Suppressor macrophage treated with lipopolysaccharide for 1 hour (primary cell): ENCODE data around the gene RGS3.
"Not testable (repeated sequence)": the region's sequence is repeated elsewhere in the genome, so short reads cannot be mapped to it uniquely, and the experiment has no call there.

Source experiments
- DNase-seq, 3 donors: peaks; one replicate each; pipeline ENCODE4 v3.0.0-alpha.2; 2020 to 2022

The RGS3 gene

GRCh38 chr9:113531919-113532808 lies 68.6 kb downstream of the RGS3 start:
- DNase-seq: no peak

GRCh38 chr9:113532809-113533190 lies 69.3 kb downstream of the RGS3 start:
- no peak for DNase-seq

- DNase-seq: no peak
Measured at GRCh38 chr9:113533335-113534225, 70.1 kb downstream of the RGS3 start.

GRCh38 chr9:113535756-113536155 lies 72.2 kb downstream of the RGS3 start:
- no peak for DNase-seq

- no peak for DNase-seq
Measured at GRCh38 chr9:113536166-113536482, 72.6 kb downstream of the RGS3 start.

- DNase-seq: no peak
Measured at GRCh38 chr9:113536483-113537228, 73.1 kb downstream of the RGS3 start.

GRCh38 chr9:113537229-113537810 lies 73.8 kb downstream of the RGS3 start:
- DNase-seq: no peak

GRCh38 chr9:113538131-113538530 lies 74.6 kb downstream of the RGS3 start:
- no peak for DNase-seq

- DNase-seq: no peak
Measured at GRCh38 chr9:113538701-113539430, 75.3 kb downstream of the RGS3 start.

GRCh38 chr9:113540466-113540865 lies 76.9 kb downstream of the RGS3 start:
- no peak for DNase-seq

- peak in 1 of 3 donors; percentile 27 for DNase-seq
Measured at GRCh38 chr9:113541019-113541900, 77.7 kb downstream of the RGS3 start.

GRCh38 chr9:113542006-113542405 lies 78.5 kb downstream of the RGS3 start:
- DNase-seq: peak in 2 of 3 donors; percentile 21 to 34

- DNase-seq: no peak
Measured at GRCh38 chr9:113542741-113543140, 79.2 kb downstream of the RGS3 start.

GRCh38 chr9:113543296-113543981 lies 79.9 kb downstream of the RGS3 start:
- no peak for DNase-seq

- no peak for DNase-seq
Measured at GRCh38 chr9:113543982-113544303, 80.4 kb downstream of the RGS3 start.

- DNase-seq: no peak
Measured at GRCh38 chr9:113545068-113545467, 81.5 kb downstream of the RGS3 start.

GRCh38 chr9:113546566-113546965 lies 83.0 kb downstream of the RGS3 start:
- DNase-seq: no peak

GRCh38 chr9:113547501-113547900 lies 84.0 kb downstream of the RGS3 start:
- no peak for DNase-seq

- DNase-seq: peak; percentile 29 to 57 (median 40)
Measured at GRCh38 chr9:113548221-113549041, 84.9 kb downstream of the RGS3 start.

- DNase-seq: not testable (repeated sequence)
Measured at GRCh38 chr9:113549892-113550291, 86.4 kb downstream of the RGS3 start.
